CD8-positive, alpha-beta memory T cell (primary cell): ENCODE data around the gene MKLN1. TPM values are rescaled to one million over a fixed set of nuclear protein-coding genes. Genes with fewer than 3 reads are reported as not detected.

Source experiments
- CTCF ChIA-PET: fragments of 350-600 bp; sonication (Branson Sonifier 250); formaldehyde crosslinking; loops from one replicate; lab custom pipeline; 2021; ENCODE audit warnings: antibody characterized with exemption; lab: Charles Lee
- POLR2A ChIA-PET: fragments of 350-600 bp; sonication (Branson Sonifier 250); formaldehyde crosslinking; loops from one replicate; lab custom pipeline; 2021; ENCODE audit warnings: antibody characterized with exemption; lab: Charles Lee
- DNase-seq, 5 donors: peaks; one replicate each; pipeline versions ENCODE4 v3.0.0 to v3.0.0-alpha.2; 2020 to 2022; ENCODE audit warnings: mixed read lengths in 1 of 5
- H3K27ac ChIP-seq: one replicate; pipeline ENCODE4 v1.7.0; 2013; ENCODE audit warnings: low read depth, mild to moderate bottlenecking, low read length, moderate library complexity
- H3K27me3 ChIP-seq: 2 replicates; pipeline ENCODE4 v1.7.0; 2013; ENCODE audit warnings: low read length, mild to moderate bottlenecking; ENCODE audit not compliant: insufficient read depth, poor library complexity, severe bottlenecking
- H3K36me3 ChIP-seq: 2 replicates; pipeline ENCODE4 v1.7.0; 2013; ENCODE audit warnings: mild to moderate bottlenecking, low read length, moderate library complexity; ENCODE audit not compliant: insufficient read depth
- H3K4me1 ChIP-seq: 2 replicates; pipeline ENCODE4 v1.7.0; 2013; ENCODE audit warnings: mild to moderate bottlenecking, low read length, moderate library complexity; ENCODE audit not compliant: insufficient read depth
- H3K4me3 ChIP-seq: 2 replicates; pipeline ENCODE4 v1.7.0; 2013; ENCODE audit warnings: mild to moderate bottlenecking, low read length
- H3K9me3 ChIP-seq: 2 replicates; pipeline ENCODE4 v1.7.0; 2013; ENCODE audit warnings: mild to moderate bottlenecking, low read length
- H3K27ac Mint-ChIP-seq, 8 donors: one replicate each; pipeline ENCODE4 v1.8.0; 2020 to 2021; ENCODE audit warnings: mixed read lengths in 8 of 8, mild to moderate bottlenecking in 6 of 8, inconsistent platforms in 3 of 8, moderate library complexity in 3 of 8
- H3K27me3 Mint-ChIP-seq, 2 donors: one replicate each; pipeline ENCODE4 v1.8.0; 2020 to 2021; ENCODE audit warnings: mixed read lengths in 2 of 2, mild to moderate bottlenecking in 1 of 2, moderate library complexity in 1 of 2
- H3K36me3 Mint-ChIP-seq, 3 donors: one replicate each; pipeline ENCODE4 v1.8.0; 2020 to 2021; ENCODE audit warnings: mixed read lengths in 3 of 3, inconsistent platforms in 1 of 3, mild to moderate bottlenecking in 1 of 3
- H3K4me1 Mint-ChIP-seq, 3 donors: one replicate each; pipeline ENCODE4 v1.8.0; 2020 to 2021; ENCODE audit warnings: mixed read lengths in 3 of 3, inconsistent platforms in 1 of 3, mild to moderate bottlenecking in 1 of 3
- H3K4me3 Mint-ChIP-seq, 7 donors: one replicate each; pipeline ENCODE4 v1.8.0; 2020 to 2021; ENCODE audit warnings: mixed read lengths in 7 of 7, mild to moderate bottlenecking in 6 of 7, moderate library complexity in 4 of 7, inconsistent platforms in 2 of 7
- H3K9me3 Mint-ChIP-seq, 5 donors: one replicate each; pipeline ENCODE4 v1.8.0; 2020 to 2022; ENCODE audit warnings: mixed read lengths in 5 of 5, mild to moderate bottlenecking in 3 of 5, moderate library complexity in 2 of 5, inconsistent platforms in 1 of 5
- polyA plus RNA-seq: library from polyadenylated mRNA; unstranded; fragments of 300-500 nt; fragmentation: Illumina TruSeq; gene quantifications from one replicate; pipeline ENCODE4 v1.2.3, GENCODE V29; 2021
- total RNA-seq, 2 experiments: library from RNA; stranded (reverse); gene quantifications; one replicate each; pipeline ENCODE4 v1.2.3, GENCODE V29; 2021

The MKLN1 gene
- total and polyA plus RNA-seq, 3 experiments from 2014 or later, result 21.8 to 34.0 (median 31.0) TPM

DNA sequence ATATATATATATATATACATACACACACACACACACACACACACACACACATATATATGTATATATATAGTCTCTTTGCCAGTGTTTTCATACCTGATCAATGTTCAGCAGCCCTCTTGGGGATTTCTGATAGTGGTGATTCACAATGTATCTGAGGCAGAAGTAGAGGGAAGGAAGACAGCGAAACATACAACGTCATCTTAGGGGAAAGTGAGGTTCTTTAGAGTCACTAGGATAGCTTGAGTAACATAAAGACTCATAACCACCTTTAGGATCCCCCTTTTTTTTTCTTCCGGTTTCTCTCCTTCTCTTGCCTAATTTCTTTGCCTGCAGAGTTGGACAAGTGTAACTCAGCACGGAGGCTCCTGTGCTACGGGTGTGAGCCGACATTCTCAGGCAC lies 172.1 kb downstream of the MKLN1 start:
- peaks cover 24 to 33% (median 26%) of the 10 kb centered on the region in 3 donors for H3K4me1 Mint-ChIP-seq
- POLR2A ChIA-PET, result interaction anchor here (0.5 kb wide), 1 partner anchor 680 kb away, joined by 3 read pairs; no protein-coding TSS in a partner anchor

GRCh38 chr7:131500357-131500756 lies 172.7 kb downstream of the MKLN1 start:
- Mint-ChIP-seq H3K27ac (peak overlapping the region in 4 of 8 donors; percentile 52 to 94 (median 82)), H3K9me3 (no peaks in the 10 kb centered on the region), H3K4me3 (no peak overlapping the region), H3K4me1 (peaks cover 24 to 33% (median 26%) of the 10 kb centered on the region in 3 donors), H3K27me3 (no peaks in the 10 kb centered on the region), H3K36me3 (peaks cover 0 to 31% (median 13%) of the 10 kb centered on the region in 3 donors)
- H3K9me3 ChIP-seq, result no peaks in the 10 kb centered on the region
- no peak for DNase-seq
- H3K4me3 ChIP-seq, result no peak overlapping the region
- CTCF ChIA-PET, result interaction anchor here (1.1 to 2.3 kb wide), 4 partner anchors 11 to 262 kb away, joined by 3 to 4 read pairs (median 3); no protein-coding TSS in a partner anchor
- no peaks in the 10 kb centered on the region for H3K27me3 ChIP-seq
- POLR2A ChIA-PET, result interaction anchor here (0.5 kb wide), 1 partner anchor 680 kb away, joined by 3 read pairs; no protein-coding TSS in a partner anchor
- peaks cover 20% of the 10 kb centered on the region for H3K4me1 ChIP-seq
- H3K27ac ChIP-seq, result no peak overlapping the region
- H3K36me3 ChIP-seq, result no peaks in the 10 kb centered on the region

More for the DNA sequence above, 172.1 kb downstream of the MKLN1 start:
- no peak for DNase-seq
- no peak overlapping the region for H3K4me3 ChIP-seq
- H3K9me3 ChIP-seq, result no peaks in the 10 kb centered on the region
- Mint-ChIP-seq H3K27ac (peak overlapping the region in 1 of 8 donors; percentile 19), H3K4me3 (no peak overlapping the region), H3K36me3 (peaks cover 0 to 33% (median 13%) of the 10 kb centered on the region in 3 donors), H3K27me3 (no peaks in the 10 kb centered on the region), H3K9me3 (no peaks in the 10 kb centered on the region)
- H3K27ac ChIP-seq, result no peak overlapping the region
- H3K4me1 ChIP-seq, result peaks cover 20% of the 10 kb centered on the region
- no peaks in the 10 kb centered on the region for H3K27me3 ChIP-seq
- no peaks in the 10 kb centered on the region for H3K36me3 ChIP-seq
- CTCF ChIA-PET, result interaction anchor here (1.3 to 2.3 kb wide), 2 partner anchors 10 to 13 kb away, joined by 3 to 4 read pairs; no protein-coding TSS in a partner anchor

DNA sequence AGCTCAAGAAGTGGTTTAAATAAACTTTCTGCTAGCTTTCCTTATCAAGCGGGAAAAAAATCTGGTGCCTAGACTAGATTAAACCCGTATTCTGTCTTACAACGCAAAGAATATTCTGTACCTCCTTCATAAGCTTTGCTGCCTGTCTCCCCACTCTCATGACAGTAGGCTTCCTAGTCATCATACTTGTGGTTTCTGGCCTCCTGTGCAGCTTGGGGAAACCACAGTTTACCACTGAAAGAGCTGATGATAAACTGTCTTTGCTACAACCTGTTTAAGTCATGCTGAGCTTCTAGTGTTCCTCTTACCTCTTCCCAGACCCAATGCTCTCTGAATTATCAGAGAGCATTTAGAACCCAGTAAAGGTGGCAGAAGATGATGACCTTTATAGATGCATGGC lies 173.7 kb downstream of the MKLN1 start:
- peaks cover 0 to 28% (median 13%) of the 10 kb centered on the region in 3 donors for H3K36me3 Mint-ChIP-seq
- no peaks in the 10 kb centered on the region for H3K27me3 Mint-ChIP-seq
- H3K27ac Mint-ChIP-seq, result peak overlapping the region; percentile 4 to 94 (median 72)
- peaks cover 20% of the 10 kb centered on the region for H3K4me1 ChIP-seq
- ChIA-PET POLR2A (interaction anchor here (1.1 kb wide), 1 partner anchor 12 kb away, joined by 3 read pairs; no protein-coding TSS in a partner anchor), CTCF (interaction anchor here (1.1 to 2.3 kb wide), 3 partner anchors 10 to 263 kb away, joined by 3 to 4 read pairs (median 3); no protein-coding TSS in a partner anchor)
- H3K27me3 ChIP-seq, result no peaks in the 10 kb centered on the region
- no peaks in the 10 kb centered on the region for H3K9me3 ChIP-seq
- H3K36me3 ChIP-seq, result no peaks in the 10 kb centered on the region
- peak in 3 of 5 donors; percentile 29 to 68 (median 43) for DNase-seq
- H3K27ac ChIP-seq, result no peak overlapping the region
- no peak overlapping the region for H3K4me3 Mint-ChIP-seq
- peaks cover 24 to 33% (median 26%) of the 10 kb centered on the region in 3 donors for H3K4me1 Mint-ChIP-seq
- no peak overlapping the region for H3K4me3 ChIP-seq
- H3K9me3 Mint-ChIP-seq, result no peaks in the 10 kb centered on the region

DNA sequence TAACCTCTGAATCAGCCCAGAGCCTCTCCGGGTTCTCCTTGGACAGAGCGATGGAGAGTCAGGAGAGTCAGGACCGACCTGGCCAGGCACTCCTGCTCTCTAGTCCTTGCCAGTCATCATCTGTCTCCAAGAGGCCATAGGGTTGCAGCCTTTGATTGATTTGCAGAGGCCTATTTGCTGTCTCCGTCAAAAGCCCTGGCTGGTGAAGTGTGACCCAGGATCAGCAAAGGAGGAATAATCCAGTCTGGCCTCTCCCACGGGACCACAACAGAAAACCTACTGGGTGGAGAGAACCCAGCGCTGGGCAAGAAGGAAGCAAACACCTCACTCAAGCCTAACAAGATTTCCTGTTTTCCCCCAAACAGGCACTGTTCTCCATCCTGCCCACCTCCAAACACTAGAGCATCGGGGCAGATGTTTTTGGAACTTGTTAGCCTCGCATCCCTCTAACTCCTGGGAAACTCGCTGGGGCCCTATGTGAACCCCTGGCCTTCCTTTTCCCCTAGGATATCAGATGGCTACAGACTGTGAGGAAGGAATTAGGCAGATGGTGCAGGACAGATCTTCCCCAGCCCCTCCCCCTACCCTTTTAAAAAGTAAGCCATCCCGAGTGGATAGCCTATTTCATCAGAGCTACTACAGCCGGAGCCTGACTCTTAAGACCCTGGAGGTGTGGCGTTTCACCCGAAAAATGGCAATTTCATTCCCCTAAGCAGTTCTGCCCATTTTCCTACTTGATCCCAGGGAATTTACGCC lies 174.4 kb downstream of the MKLN1 start:
- Mint-ChIP-seq H3K27ac (peak overlapping the region in 7 of 8 donors; percentile 7 to 82 (median 70)), H3K4me3 (no peak overlapping the region)

DNA sequence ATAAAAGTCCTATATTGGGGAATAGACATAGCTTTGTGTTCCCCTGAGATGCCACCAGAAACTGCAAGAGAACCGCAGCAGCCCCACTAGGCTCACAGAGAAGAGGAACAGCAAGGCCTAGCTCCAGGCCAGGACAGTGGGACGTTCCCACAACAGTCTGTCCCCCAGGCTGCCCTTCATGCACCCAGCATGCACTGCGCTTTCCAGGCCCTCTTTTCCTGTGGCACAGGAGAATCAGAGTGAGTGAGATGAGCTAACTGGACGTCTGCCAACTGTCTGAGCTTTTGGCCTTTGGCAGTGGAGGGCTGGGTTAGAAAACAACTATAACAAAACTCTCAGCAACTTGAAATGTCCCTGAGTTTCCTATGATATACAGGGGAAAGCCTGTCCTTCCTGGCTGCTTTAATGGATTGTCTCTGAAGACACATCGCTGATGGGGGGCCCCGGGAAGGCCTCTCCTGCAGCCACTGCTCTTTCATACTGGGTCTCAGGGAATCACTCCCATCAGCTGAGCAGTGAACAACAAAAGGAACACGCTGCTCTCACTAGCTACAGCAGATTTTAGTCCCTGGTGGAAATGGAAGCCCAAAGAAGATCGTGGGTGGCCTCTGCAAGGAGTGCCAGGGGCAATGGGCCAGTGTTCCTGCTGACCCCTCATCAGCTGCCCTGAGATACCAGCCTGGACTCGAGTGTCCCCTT lies 175.3 kb downstream of the MKLN1 start:
- Mint-ChIP-seq H3K4me3 (peak overlapping the region in 1 of 7 donors; percentile 69), H3K27ac (peak overlapping the region in 4 of 8 donors; percentile 41 to 81 (median 72)), H3K27me3 (peaks cover 0 to 3% of the 10 kb centered on the region in 2 donors), H3K9me3 (no peaks in the 10 kb centered on the region), H3K36me3 (peaks cover 0 to 14% (median 1%) of the 10 kb centered on the region in 3 donors), H3K4me1 (peaks cover 27 to 37% (median 30%) of the 10 kb centered on the region in 3 donors)
- ChIA-PET POLR2A (no interaction called here), CTCF (interaction anchor here (0.7 kb wide), 1 partner anchor 11 kb away, joined by 3 read pairs; no protein-coding TSS in a partner anchor)
- no peak overlapping the region for H3K4me3 ChIP-seq
- H3K4me1 ChIP-seq, result peaks cover 25% of the 10 kb centered on the region
- H3K36me3 ChIP-seq, result no peaks in the 10 kb centered on the region
- DNase-seq, result no peak
- no peak overlapping the region for H3K27ac ChIP-seq
- no peaks in the 10 kb centered on the region for H3K9me3 ChIP-seq
- peaks cover 9% of the 10 kb centered on the region for H3K27me3 ChIP-seq

More for the DNA sequence above, 174.4 kb downstream of the MKLN1 start:
- Histone ChIP-seq H3K9me3 (no peaks in the 10 kb centered on the region), H3K27ac (no peak overlapping the region), H3K27me3 (peaks cover 3% of the 10 kb centered on the region), H3K36me3 (no peaks in the 10 kb centered on the region), H3K4me3 (no peak overlapping the region), H3K4me1 (peaks cover 20% of the 10 kb centered on the region)
- Mint-ChIP-seq H3K9me3 (no peaks in the 10 kb centered on the region), H3K4me1 (peaks cover 24 to 33% (median 26%) of the 10 kb centered on the region in 3 donors), H3K36me3 (peaks cover 0 to 22% (median 8%) of the 10 kb centered on the region in 3 donors), H3K27me3 (no peaks in the 10 kb centered on the region)
- DNase-seq, result no peak
- CTCF ChIA-PET, result interaction anchor here (0.7 kb wide), 1 partner anchor 10 kb away, joined by 3 read pairs; no protein-coding TSS in a partner anchor
- POLR2A ChIA-PET, result interaction anchor here (1.1 kb wide), 1 partner anchor 11 kb away, joined by 3 read pairs; no protein-coding TSS in a partner anchor

DNA sequence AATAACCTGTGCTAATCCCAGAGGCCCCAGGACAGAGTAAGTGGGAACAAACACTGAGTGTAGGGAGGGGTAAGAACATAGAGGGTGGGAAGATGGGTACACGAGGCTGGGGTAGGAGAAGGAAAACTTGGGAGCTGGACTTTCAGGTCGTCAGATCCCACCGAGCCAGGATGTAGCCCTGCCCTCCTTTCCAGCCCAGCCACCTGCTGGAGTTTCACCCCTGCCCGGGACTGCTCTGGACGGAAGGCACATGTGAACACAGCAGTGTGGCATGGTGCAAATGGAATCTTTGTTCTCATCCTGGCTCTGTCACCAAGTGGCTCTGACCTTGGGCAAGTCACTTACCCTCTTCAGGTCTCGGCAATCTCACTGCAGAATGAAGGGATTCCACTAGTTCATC lies 176.0 kb downstream of the MKLN1 start:
- H3K9me3 Mint-ChIP-seq, result no peaks in the 10 kb centered on the region
- peaks cover 0 to 8% of the 10 kb centered on the region in 2 donors for H3K27me3 Mint-ChIP-seq
- DNase-seq, result no peak
- CTCF ChIA-PET, result interaction anchor here (1.6 kb wide), 1 partner anchor 10 kb away, joined by 5 read pairs; no protein-coding TSS in a partner anchor
- Histone ChIP-seq H3K9me3 (no peaks in the 10 kb centered on the region), H3K27ac (no peak overlapping the region), H3K27me3 (peaks cover 12% of the 10 kb centered on the region), H3K4me3 (no peak overlapping the region), H3K4me1 (peaks cover 29% of the 10 kb centered on the region), H3K36me3 (no peaks in the 10 kb centered on the region)
- H3K4me1 Mint-ChIP-seq, result peaks cover 32 to 43% (median 36%) of the 10 kb centered on the region in 3 donors
- H3K4me3 Mint-ChIP-seq, result no peak overlapping the region
- peak overlapping the region in 1 of 8 donors; percentile 58 for H3K27ac Mint-ChIP-seq
- peaks cover 0 to 11% (median 0%) of the 10 kb centered on the region in 3 donors for H3K36me3 Mint-ChIP-seq
- POLR2A ChIA-PET, result no interaction called here

DNA sequence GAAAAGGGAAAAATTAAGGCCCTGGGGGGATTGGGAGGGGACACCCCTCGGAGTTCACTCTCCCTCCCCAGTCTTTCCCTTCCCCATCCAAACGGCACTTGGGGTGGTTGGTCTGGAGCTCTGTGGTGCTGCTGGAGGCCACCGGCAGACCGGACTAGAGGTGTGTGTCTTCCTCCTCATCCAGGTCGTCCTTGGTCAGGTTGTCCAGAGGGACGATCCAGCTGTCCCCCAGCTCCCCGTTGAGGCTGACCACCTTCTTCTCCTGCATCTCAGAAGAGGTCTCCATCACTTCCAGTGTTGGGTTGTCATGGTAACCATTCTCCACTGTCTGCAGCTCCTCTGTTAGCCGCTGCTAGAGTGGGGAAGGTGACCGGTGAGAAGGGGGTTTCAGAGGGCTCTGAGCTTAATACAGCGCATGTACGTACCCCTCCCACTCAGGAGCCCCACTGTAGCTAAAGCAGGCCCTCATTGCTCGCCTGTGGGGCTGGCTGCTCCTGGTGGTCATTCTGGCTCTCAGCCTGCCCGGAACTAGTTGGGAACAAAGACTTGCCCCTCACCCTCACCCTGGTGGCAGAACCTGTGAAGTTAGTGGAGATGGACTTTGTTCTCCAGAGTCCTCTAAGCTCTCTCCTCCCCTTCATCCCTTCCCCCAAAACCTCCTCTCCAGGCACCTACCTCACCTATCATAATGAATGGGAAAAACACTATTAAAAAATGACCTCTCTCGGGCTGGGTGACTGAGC lies 176.7 kb downstream of the MKLN1 start:
- CTCF ChIA-PET, result interaction anchor here (1.6 to 5.9 kb wide), 2 partner anchors 11 to 152 kb away, joined by 5 to 38 read pairs; no protein-coding TSS in a partner anchor
- peak overlapping the region in 2 of 8 donors; percentile 80 to 88 for H3K27ac Mint-ChIP-seq

More for the DNA sequence above, 176.7 kb downstream of the MKLN1 start:
- H3K27ac ChIP-seq, result no peak overlapping the region
- H3K9me3 ChIP-seq, result no peaks in the 10 kb centered on the region
- H3K4me3 ChIP-seq, result no peak overlapping the region
- peaks cover 0 to 5% (median 3%) of the 10 kb centered on the region in 3 donors for H3K36me3 Mint-ChIP-seq
- H3K27me3 Mint-ChIP-seq, result peaks cover 2 to 13% of the 10 kb centered on the region in 2 donors
- peaks cover 29% of the 10 kb centered on the region for H3K4me1 ChIP-seq
- H3K9me3 Mint-ChIP-seq, result no peaks in the 10 kb centered on the region
- no peak overlapping the region for H3K4me3 Mint-ChIP-seq
- no peaks in the 10 kb centered on the region for H3K36me3 ChIP-seq
- no peak for DNase-seq
- peaks cover 32 to 43% (median 36%) of the 10 kb centered on the region in 3 donors for H3K4me1 Mint-ChIP-seq
- peaks cover 18% of the 10 kb centered on the region for H3K27me3 ChIP-seq
- POLR2A ChIA-PET, result no interaction called here
